ENCODE data around the gene BMPR2.
"Not testable (repeated sequence)": the region's sequence is repeated elsewhere in the genome, so short reads cannot be mapped to it uniquely, and the experiment has no call there.

Gene BMPR2

DNA sequence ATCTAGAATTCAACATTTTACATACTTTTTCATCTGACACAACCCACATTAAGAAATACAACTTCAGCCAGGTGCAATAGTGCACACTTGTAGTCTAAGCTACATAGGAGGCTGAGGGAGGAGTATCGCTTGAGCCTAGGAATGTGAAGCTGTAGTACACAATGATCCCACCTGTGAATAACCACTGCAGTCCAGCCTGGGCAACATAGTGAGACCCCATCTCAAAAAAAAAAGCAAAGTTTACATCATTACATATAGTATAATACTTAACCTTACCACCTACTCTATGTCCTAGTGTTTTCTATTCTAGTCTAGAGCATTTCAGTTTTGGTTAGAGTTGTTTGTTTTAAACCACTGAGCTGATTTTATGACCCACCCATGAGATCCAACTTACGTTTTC is 172.1 kb downstream of the BMPR2 start:
- H3K56ac ChIP-seq (ENCODE audit: low read length): no peak overlapping the region
- no peaks in the 10 kb centered on the region for H3K4me1 ChIP-seq (ENCODE audit: control insufficient read depth, low read depth, low read length)
- H2BK5ac ChIP-seq (ENCODE audit: low read length): no peak overlapping the region
- H3K9ac ChIP-seq (ENCODE audit: low read length): no peak overlapping the region
- no peak overlapping the region for H3K23ac ChIP-seq (ENCODE audit: low read length)
- no peak overlapping the region for H3K27ac ChIP-seq (ENCODE audit: low read depth, low read length)
- no peak overlapping the region for H2AK5ac ChIP-seq (ENCODE audit: low read length)
- no CpG with 5 or more reads among the region's 2 CpGs for WGBS (ENCODE audit: extremely low coverage, insufficient coverage, low lambda C conversion rate)
- no peak overlapping the region for H2BK120ac ChIP-seq (ENCODE audit: low read depth, low read length)
- H3K4me3 ChIP-seq (ENCODE audit: low read length): no peak overlapping the region
- H4K8ac ChIP-seq (ENCODE audit: low read depth, low read length): no peak overlapping the region
- no peak overlapping the region for H3K18ac ChIP-seq (ENCODE audit: low read length)
- no peak for DNase-seq
- H2BK15ac ChIP-seq (replicated peaks; ENCODE audit: low read depth): no peak overlapping the region
- H3K36me3 ChIP-seq (ENCODE audit: control insufficient read depth, insufficient read depth, low read length): peaks cover 2% of the 10 kb centered on the region
- no peak overlapping the region for H3K4ac ChIP-seq (ENCODE audit: low read depth, low read length)
- H3K79me2 ChIP-seq (ENCODE audit: control insufficient read depth, insufficient read depth, low read length): no peaks in the 10 kb centered on the region
- no peak overlapping the region for H3K4me2 ChIP-seq (ENCODE audit: low read length)
- no peaks in the 10 kb centered on the region for H3K79me1 ChIP-seq (ENCODE audit: low read length)
- no peaks in the 10 kb centered on the region for H3K27me3 ChIP-seq (ENCODE audit: insufficient read depth, low read length, poor library complexity)
- no peak overlapping the region for H4K5ac ChIP-seq (ENCODE audit: low read length)

DNA sequence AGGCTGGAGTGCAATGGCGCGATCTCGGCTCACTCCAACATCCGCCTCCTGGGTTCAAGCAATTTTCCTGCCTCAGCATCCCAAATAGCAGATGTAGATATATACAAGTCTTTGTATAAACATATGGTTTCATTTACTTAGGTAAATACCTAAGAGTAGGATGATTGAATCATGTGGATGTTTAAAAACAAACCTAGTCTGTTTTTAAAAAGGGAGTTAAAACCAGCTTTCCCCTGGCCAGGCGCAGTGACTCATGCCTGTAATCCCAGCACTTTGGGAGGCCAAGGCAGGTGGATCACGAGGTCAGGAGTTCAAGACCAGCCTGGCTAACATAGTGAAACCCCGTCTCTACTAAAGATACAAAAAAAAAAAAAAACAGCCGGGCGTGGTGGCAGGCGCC is 174.9 kb downstream of the BMPR2 start:
- H3K4me2 ChIP-seq (ENCODE audit: low read length); H2BK5ac ChIP-seq (ENCODE audit: low read length); H2AK5ac ChIP-seq (ENCODE audit: low read length); H3K36me3 ChIP-seq (ENCODE audit: control insufficient read depth, insufficient read depth, low read length); H4K8ac ChIP-seq (ENCODE audit: low read depth, low read length); DNase-seq; H3K27ac ChIP-seq (ENCODE audit: low read depth, low read length); H3K27me3 ChIP-seq (ENCODE audit: insufficient read depth, low read length, poor library complexity); H3K23ac ChIP-seq (ENCODE audit: low read length); H3K79me2 ChIP-seq (ENCODE audit: control insufficient read depth, insufficient read depth, low read length); H2BK120ac ChIP-seq (ENCODE audit: low read depth, low read length); H3K18ac ChIP-seq (ENCODE audit: low read length); H2BK15ac ChIP-seq (replicated peaks; ENCODE audit: low read depth); H3K56ac ChIP-seq (ENCODE audit: low read length); H3K4me3 ChIP-seq (ENCODE audit: low read length); H4K5ac ChIP-seq (ENCODE audit: low read length); H3K79me1 ChIP-seq (ENCODE audit: low read length); H3K4me1 ChIP-seq (ENCODE audit: control insufficient read depth, low read depth, low read length); H3K9ac ChIP-seq (ENCODE audit: low read length); H3K4ac ChIP-seq (ENCODE audit: low read depth, low read length): not testable (repeated sequence)
- no CpG with 5 or more reads among the region's 10 CpGs for WGBS (ENCODE audit: extremely low coverage, insufficient coverage, low lambda C conversion rate)

DNA sequence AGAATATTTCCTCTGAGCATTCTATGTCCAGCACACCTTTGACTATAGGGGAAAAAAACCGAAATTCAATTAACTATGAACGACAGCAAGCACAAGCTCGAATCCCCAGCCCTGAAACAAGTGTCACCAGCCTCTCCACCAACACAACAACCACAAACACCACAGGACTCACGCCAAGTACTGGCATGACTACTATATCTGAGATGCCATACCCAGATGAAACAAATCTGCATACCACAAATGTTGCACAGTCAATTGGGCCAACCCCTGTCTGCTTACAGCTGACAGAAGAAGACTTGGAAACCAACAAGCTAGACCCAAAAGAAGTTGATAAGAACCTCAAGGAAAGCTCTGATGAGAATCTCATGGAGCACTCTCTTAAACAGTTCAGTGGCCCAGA is 179.2 kb downstream of the BMPR2 start:
- no CpG with 5 or more reads among the region's 4 CpGs for WGBS (ENCODE audit: extremely low coverage, insufficient coverage, low lambda C conversion rate)
- Histone ChIP-seq H3K79me1 (ENCODE audit: low read length) (no peaks in the 10 kb centered on the region), H3K4me1 (ENCODE audit: control insufficient read depth, low read depth, low read length) (no peaks in the 10 kb centered on the region), H3K18ac (ENCODE audit: low read length) (no peak overlapping the region), H2BK15ac (replicated peaks; ENCODE audit: low read depth) (no peak overlapping the region), H2BK5ac (ENCODE audit: low read length) (no peak overlapping the region), H3K23ac (ENCODE audit: low read length) (no peak overlapping the region), H3K4ac (ENCODE audit: low read depth, low read length) (no peak overlapping the region), H3K9ac (ENCODE audit: low read length) (no peak overlapping the region), H3K4me2 (ENCODE audit: low read length) (no peak overlapping the region), H3K27ac (ENCODE audit: low read depth, low read length) (no peak overlapping the region), H4K8ac (ENCODE audit: low read depth, low read length) (no peak overlapping the region), H4K5ac (ENCODE audit: low read length) (no peak overlapping the region), H3K4me3 (ENCODE audit: low read length) (no peak overlapping the region), H2BK120ac (ENCODE audit: low read depth, low read length) (no peak overlapping the region), H3K27me3 (ENCODE audit: insufficient read depth, low read length, poor library complexity) (no peaks in the 10 kb centered on the region), H3K79me2 (ENCODE audit: control insufficient read depth, insufficient read depth, low read length) (no peaks in the 10 kb centered on the region), H3K56ac (ENCODE audit: low read length) (no peak overlapping the region), H2AK5ac (ENCODE audit: low read length) (no peak overlapping the region), H3K36me3 (ENCODE audit: control insufficient read depth, insufficient read depth, low read length) (peaks cover 7% of the 10 kb centered on the region)
- DNase-seq: no peak

DNA sequence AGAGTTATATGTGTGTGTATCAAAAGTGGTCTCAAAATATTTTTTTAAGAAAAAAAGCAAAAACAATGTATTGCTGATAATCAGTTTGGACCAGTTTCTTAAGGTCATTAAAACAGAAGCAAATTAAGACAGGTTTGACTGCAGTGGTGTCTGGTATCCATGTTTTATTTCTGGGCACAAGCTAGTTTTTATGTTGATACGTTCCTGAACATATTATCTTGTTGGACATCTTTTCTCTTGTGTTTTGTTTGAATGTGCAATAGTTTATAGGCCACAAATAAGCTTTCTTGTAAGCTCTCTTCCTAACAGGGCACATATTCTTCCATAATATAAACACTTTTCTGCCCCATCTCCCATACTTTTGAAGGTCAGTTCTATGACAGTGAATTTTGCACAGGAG is 184.1 kb downstream of the BMPR2 start:
- Histone ChIP-seq H3K9ac (ENCODE audit: low read length) (no peak overlapping the region), H3K18ac (ENCODE audit: low read length) (no peak overlapping the region), H3K4me1 (ENCODE audit: control insufficient read depth, low read depth, low read length) (no peaks in the 10 kb centered on the region), H3K36me3 (ENCODE audit: control insufficient read depth, insufficient read depth, low read length) (peaks cover 6% of the 10 kb centered on the region), H3K4me2 (ENCODE audit: low read length) (no peak overlapping the region), H2BK15ac (replicated peaks; ENCODE audit: low read depth) (no peak overlapping the region), H3K56ac (ENCODE audit: low read length) (no peak overlapping the region), H3K4ac (ENCODE audit: low read depth, low read length) (no peak overlapping the region), H3K23ac (ENCODE audit: low read length) (no peak overlapping the region), H3K4me3 (ENCODE audit: low read length) (no peak overlapping the region), H3K79me2 (ENCODE audit: control insufficient read depth, insufficient read depth, low read length) (no peaks in the 10 kb centered on the region), H2BK120ac (ENCODE audit: low read depth, low read length) (no peak overlapping the region), H3K27me3 (ENCODE audit: insufficient read depth, low read length, poor library complexity) (no peaks in the 10 kb centered on the region), H2AK5ac (ENCODE audit: low read length) (no peak overlapping the region), H2BK5ac (ENCODE audit: low read length) (no peak overlapping the region), H3K27ac (ENCODE audit: low read depth, low read length) (no peak overlapping the region), H4K8ac (ENCODE audit: low read depth, low read length) (no peak overlapping the region), H3K79me1 (ENCODE audit: low read length) (no peaks in the 10 kb centered on the region), H4K5ac (ENCODE audit: low read length) (no peak overlapping the region)
- DNase-seq: no peak
- WGBS (ENCODE audit: extremely low coverage, insufficient coverage, low lambda C conversion rate): no CpG with 5 or more reads among the region's 1 CpG

DNA sequence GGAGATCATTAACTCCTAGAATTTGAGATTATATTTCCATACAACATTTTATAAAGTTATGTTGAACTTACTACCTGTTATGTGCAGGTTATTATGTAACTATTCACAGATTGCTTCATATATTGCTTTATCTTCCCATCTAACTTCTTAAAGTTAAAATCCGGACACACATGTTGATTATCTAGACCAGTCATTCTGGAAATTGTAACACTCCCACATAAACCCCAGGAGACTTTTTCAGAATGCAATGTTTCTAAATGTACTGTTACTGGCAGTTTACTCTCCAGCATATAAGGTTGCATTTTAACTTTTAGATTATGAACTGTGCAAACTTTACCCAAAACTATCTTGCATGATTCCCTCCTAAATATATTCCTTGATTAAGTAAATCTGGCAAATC is 188.1 kb downstream of the BMPR2 start:
- no peak overlapping the region for H2BK15ac ChIP-seq (replicated peaks; ENCODE audit: low read depth)
- H3K4me2 ChIP-seq (ENCODE audit: low read length): no peak overlapping the region
- H4K5ac ChIP-seq (ENCODE audit: low read length): no peak overlapping the region
- H3K18ac ChIP-seq (ENCODE audit: low read length): no peak overlapping the region
- no peaks in the 10 kb centered on the region for H3K36me3 ChIP-seq (ENCODE audit: control insufficient read depth, insufficient read depth, low read length)
- H2BK120ac ChIP-seq (ENCODE audit: low read depth, low read length): no peak overlapping the region
- no peaks in the 10 kb centered on the region for H3K4me1 ChIP-seq (ENCODE audit: control insufficient read depth, low read depth, low read length)
- no peaks in the 10 kb centered on the region for H3K79me2 ChIP-seq (ENCODE audit: control insufficient read depth, insufficient read depth, low read length)
- no peak overlapping the region for H3K4ac ChIP-seq (ENCODE audit: low read depth, low read length)
- H4K8ac ChIP-seq (ENCODE audit: low read depth, low read length): no peak overlapping the region
- no peak for DNase-seq
- H3K27ac ChIP-seq (ENCODE audit: low read depth, low read length): no peak overlapping the region
- H3K23ac ChIP-seq (ENCODE audit: low read length): no peak overlapping the region
- WGBS (ENCODE audit: extremely low coverage, insufficient coverage, low lambda C conversion rate): no CpG with 5 or more reads among the region's 1 CpG
- no peak overlapping the region for H2AK5ac ChIP-seq (ENCODE audit: low read length)
- no peak overlapping the region for H3K9ac ChIP-seq (ENCODE audit: low read length)
- H3K4me3 ChIP-seq (ENCODE audit: low read length): no peak overlapping the region
- no peaks in the 10 kb centered on the region for H3K27me3 ChIP-seq (ENCODE audit: insufficient read depth, low read length, poor library complexity)
- H3K79me1 ChIP-seq (ENCODE audit: low read length): no peaks in the 10 kb centered on the region
- no peak overlapping the region for H3K56ac ChIP-seq (ENCODE audit: low read length)
- no peak overlapping the region for H2BK5ac ChIP-seq (ENCODE audit: low read length)

DNA sequence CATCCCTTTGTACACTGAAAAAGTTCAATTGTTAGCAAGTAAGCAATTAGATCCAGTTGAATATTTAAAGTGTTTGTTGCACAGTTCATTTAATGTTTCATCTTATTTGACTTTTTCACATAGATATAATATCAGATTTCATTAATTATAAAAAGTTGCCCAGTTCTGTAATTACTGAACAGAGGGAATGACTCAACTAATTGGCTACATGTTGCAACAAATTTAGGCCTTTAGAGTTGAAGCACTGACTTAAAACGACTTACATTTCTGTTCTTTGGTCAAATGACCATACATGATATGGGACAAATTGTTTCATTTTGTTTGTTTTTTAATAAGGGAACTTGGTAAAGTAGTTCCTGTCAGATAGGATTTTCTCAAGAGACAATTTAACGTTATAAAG is 190.2 kb downstream of the BMPR2 start:
- no peak for DNase-seq
- H3K23ac ChIP-seq (ENCODE audit: low read length): no peak overlapping the region
- H3K56ac ChIP-seq (ENCODE audit: low read length): no peak overlapping the region
- H4K5ac ChIP-seq (ENCODE audit: low read length): no peak overlapping the region
- no peak overlapping the region for H2BK120ac ChIP-seq (ENCODE audit: low read depth, low read length)
- H2BK15ac ChIP-seq (replicated peaks; ENCODE audit: low read depth): no peak overlapping the region
- H2BK5ac ChIP-seq (ENCODE audit: low read length): no peak overlapping the region
- no peaks in the 10 kb centered on the region for H3K79me2 ChIP-seq (ENCODE audit: control insufficient read depth, insufficient read depth, low read length)
- H3K4ac ChIP-seq (ENCODE audit: low read depth, low read length): no peak overlapping the region
- no peak overlapping the region for H2AK5ac ChIP-seq (ENCODE audit: low read length)
- H3K27me3 ChIP-seq (ENCODE audit: insufficient read depth, low read length, poor library complexity): no peaks in the 10 kb centered on the region
- H3K79me1 ChIP-seq (ENCODE audit: low read length): no peaks in the 10 kb centered on the region
- H3K36me3 ChIP-seq (ENCODE audit: control insufficient read depth, insufficient read depth, low read length): no peaks in the 10 kb centered on the region
- no peak overlapping the region for H3K27ac ChIP-seq (ENCODE audit: low read depth, low read length)
- H3K18ac ChIP-seq (ENCODE audit: low read length): no peak overlapping the region
- no CpG with 5 or more reads among the region's 2 CpGs for WGBS (ENCODE audit: extremely low coverage, insufficient coverage, low lambda C conversion rate)
- H3K4me1 ChIP-seq (ENCODE audit: control insufficient read depth, low read depth, low read length): no peaks in the 10 kb centered on the region
- no peak overlapping the region for H4K8ac ChIP-seq (ENCODE audit: low read depth, low read length)
- H3K4me2 ChIP-seq (ENCODE audit: low read length): no peak overlapping the region
- no peak overlapping the region for H3K4me3 ChIP-seq (ENCODE audit: low read length)
- no peak overlapping the region for H3K9ac ChIP-seq (ENCODE audit: low read length)

Measured in mesendoderm (in vitro differentiated cells).